GM19025 (cell line): ENCODE data around the gene FCHO1.

Source experiments
- ATAC-seq: cut with Tn5 transposase; IDR thresholded peaks from one replicate; pipeline ENCODE4 v1.9.1; 2021; ENCODE audit warnings: mild to moderate bottlenecking, low read depth, moderate library complexity; ENCODE audit not compliant: unreplicated experiment

Gene FCHO1

GRCh38 chr19:17824339-17824738, 73.1 kb downstream of the FCHO1 start:
- ATAC-seq, result no peak

GRCh38 chr19:17826508-17827056, 75.3 kb downstream of the FCHO1 start:
- no peak for ATAC-seq

GRCh38 chr19:17829855-17830566, 78.7 kb downstream of the FCHO1 start:
- ATAC-seq, result no peak

- ATAC-seq, result no peak
Observed at GRCh38 chr19:17830567-17831418, 79.5 kb downstream of the FCHO1 start.

- ATAC-seq, result no peak
Observed at GRCh38 chr19:17831419-17831888, 80.2 kb downstream of the FCHO1 start.

- ATAC-seq, result no peak
Observed at GRCh38 chr19:17832443-17833208, 81.3 kb downstream of the FCHO1 start.

GRCh38 chr19:17834350-17835181, 83.3 kb downstream of the FCHO1 start:
- no peak for ATAC-seq

- no peak for ATAC-seq
Observed at GRCh38 chr19:17835182-17836006, 84.1 kb downstream of the FCHO1 start.

- ATAC-seq, result no peak
Observed at GRCh38 chr19:17836530-17836929, 85.3 kb downstream of the FCHO1 start.

GRCh38 chr19:17837972-17838371, 86.7 kb downstream of the FCHO1 start:
- no peak for ATAC-seq
